ENCODE results near the gene RPH3AL. TPM values are rescaled to one million over a fixed set of nuclear protein-coding genes. Genes with fewer than 3 reads are reported as not detected.

RPH3AL gene
- total RNA-seq, 4 donors from 2014 or later, result 13.0 to 49.2 (median 26.9) TPM

DNA sequence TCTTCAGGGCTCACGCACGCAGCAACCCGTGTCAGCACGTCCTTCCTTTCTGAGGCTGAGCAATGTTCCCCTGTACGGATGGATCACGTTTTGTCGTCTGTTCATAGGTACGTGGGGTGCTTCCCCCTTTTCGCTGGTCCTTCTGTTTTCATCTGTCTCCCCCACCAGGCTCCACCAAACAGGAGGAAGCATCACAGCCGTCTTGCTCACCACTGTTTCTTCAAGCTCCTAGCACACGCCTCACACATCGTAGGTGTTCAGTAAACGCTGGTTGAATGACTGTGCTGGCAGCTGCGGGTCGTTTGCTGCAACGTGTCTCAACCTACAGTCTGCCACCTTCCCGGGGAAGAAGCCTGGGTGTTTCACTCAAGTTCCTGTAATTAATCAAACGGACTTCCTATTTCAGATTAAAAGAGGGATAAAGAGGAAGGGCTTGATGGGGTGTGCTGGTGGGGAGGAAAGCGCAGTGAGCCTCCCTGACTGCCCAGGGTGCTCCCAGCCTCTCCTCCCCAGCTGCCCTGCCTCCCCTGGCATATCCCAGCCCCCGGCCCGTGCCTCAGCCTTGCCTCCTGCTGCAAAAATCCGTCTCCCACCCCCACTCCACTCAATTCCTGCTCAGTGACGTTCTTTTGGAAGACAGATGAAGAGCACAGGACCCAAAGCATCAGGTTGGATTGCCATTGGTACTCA, 94.4 kb downstream of the RPH3AL start:
- TF ChIP-seq, protein P1, sequence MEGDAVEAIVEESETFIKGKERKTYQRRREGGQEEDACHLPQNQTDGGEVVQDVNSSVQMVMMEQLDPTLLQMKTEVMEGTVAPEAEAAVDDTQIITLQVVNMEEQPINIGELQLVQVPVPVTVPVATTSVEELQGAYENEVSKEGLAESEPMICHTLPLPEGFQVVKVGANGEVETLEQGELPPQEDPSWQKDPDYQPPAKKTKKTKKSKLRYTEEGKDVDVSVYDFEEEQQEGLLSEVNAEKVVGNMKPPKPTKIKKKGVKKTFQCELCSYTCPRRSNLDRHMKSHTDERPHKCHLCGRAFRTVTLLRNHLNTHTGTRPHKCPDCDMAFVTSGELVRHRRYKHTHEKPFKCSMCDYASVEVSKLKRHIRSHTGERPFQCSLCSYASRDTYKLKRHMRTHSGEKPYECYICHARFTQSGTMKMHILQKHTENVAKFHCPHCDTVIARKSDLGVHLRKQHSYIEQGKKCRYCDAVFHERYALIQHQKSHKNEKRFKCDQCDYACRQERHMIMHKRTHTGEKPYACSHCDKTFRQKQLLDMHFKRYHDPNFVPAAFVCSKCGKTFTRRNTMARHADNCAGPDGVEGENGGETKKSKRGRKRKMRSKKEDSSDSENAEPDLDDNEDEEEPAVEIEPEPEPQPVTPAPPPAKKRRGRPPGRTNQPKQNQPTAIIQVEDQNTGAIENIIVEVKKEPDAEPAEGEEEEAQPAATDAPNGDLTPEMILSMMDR (IDR thresholded peaks at IDR 0.05; ENCODE audit: low read depth), result no peak

DNA sequence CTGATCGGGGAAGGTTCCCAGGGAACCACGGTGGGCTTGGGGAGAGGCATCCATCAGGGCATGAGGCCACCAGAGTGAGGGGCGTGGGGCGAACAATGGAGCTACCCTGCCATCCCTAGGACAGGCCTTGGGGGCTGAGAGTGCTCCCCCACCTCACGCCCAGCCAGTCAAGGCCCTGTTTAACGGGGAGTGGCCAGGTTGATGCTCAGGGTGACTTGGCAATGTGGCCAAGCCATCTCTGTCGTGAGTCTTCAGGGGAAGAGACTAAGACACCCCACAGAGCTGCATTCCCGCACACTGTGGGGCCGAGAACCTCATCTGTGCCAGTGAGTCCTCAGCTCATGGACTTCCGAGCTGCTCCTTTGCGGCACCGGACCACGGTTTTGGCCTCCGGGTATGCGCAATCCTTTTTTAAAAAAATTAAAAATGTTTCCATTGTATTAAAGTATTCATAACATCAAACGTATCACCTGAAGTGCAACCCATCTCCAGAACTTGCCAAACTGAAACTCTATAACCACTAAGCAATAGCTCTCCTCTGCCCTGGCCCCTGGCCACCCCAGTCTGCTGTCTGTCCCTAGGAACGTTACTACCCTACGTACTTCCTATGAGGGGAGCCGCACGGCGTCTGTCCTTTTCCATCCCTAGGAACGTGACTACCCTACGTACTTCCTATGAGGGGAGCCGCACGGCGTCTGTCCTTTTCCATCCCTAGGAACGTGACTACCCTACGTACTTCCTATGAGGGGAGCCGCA, 99.3 kb downstream of the RPH3AL start:
- TF ChIP-seq, protein P1 (IDR thresholded peaks at IDR 0.05; ENCODE audit: low read depth), result no peak

DNA sequence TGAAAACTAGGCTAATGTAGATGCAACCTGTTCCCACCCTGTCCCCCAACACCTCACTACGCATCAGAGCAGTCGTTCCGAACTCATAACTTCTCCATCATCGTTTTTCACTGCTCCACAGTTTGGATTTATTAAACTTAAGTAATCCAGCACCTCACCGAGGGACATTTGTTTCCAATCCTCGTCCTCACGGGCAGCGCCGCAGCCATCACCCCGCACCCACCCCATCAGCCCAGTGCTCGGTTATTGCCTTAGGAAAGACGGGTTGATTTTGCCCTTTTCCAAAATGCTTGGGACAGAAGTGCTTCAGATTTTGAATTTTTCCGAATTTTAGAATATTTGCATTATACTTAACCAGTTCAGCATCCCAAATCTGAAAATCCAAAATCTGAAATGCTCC, 100.2 kb downstream of the RPH3AL start:
- TF ChIP-seq, protein P1 (IDR thresholded peaks at IDR 0.05; ENCODE audit: low read depth), result no peak

DNA sequence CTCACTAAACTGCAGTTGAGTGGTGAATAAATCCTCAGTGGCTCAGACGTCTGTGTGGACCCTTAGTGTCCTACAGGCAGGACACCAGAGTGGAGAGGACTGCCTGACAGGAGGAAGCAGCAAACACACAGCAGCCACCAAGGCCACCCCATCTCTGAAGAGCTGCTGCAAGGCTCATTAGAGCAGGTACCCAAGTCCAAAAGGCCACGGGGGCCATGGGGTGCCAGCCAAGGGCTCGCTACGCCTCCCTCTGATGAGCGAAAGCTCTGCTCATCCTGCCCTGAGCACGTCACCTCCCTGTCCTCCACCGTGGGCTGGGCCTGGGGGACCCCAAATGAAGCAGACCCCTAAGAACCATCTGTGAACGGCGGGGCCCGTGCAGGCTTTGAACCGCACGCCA, 101.1 kb downstream of the RPH3AL start:
- TF ChIP-seq, protein P1 (IDR thresholded peaks at IDR 0.05; ENCODE audit: low read depth), result no peak

DNA sequence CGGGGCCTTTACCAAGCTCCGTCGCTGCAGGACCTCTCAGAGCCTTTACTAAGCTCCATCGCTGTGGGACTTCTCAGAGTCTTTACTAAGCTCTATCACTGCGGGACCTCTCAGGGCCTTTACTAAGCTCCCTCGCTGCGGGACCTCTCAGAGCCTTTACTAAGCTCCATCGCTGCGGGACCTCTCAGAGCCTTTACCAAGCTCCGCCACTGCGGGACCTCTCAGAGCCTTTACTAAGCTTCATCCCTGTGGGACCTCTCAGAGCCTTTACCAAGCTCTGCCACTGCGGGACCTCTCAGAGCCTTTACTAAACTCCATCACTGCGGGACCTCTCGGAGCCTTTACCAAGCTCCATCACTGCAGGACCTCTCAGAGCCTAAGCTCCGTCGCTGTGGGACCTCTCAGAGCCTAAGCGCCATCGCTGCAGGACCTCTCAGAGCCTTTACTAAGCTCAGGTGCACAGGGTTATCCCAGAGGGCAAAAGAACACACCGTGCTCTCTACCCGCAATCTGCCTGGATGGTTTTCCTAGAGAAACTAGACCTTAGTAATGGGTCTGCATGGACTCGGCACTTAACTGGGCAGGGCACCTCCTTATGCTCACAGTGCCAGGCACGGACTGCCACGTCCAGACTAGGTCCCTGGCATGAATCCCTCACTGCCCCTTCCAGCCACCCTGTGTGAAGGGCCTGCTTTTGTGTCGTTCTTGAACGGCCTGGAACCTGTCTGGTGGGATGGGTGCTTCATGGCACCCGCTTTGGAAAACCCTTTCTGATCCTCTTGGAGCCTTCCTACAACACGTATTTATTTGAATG, 101.9 kb downstream of the RPH3AL start:
- TF ChIP-seq, protein P1 (IDR thresholded peaks at IDR 0.05; ENCODE audit: low read depth), result no peak

DNA sequence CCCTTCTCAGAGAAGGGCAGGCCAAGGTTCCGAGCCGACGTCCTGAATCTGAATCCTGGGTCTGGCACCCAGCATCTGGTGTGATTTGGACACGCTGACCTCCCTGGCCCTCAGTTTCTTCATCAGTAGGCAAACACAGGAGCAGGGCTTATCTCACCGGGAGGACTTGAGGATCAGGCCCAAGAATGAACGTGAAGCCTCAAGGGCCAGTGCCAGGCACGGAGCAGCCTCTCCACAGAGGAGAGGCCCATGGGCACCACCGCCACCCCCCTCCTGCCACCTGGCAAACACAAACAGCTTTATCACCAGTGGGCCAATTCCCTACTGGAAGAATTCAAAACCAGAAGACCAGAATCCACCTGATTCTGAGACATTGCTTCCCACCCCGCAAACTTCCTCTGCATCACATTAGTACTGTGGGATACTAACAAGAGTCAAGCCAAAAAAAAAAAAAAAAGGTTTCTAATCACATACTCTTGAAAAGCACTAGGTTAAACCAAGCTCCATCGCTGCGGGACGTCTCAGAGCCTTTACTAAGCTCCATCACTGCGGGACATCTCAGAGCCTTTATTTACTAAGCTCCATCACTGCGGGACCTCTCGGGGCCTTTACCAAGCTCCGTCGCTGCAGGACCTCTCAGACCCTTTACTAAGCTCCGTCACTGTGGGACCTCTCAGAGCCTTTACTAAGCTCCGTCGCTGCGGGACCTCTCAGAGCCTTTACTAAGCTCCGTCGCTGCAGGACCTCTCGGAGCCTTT, 103.2 kb downstream of the RPH3AL start:
- TF ChIP-seq, protein P1 (IDR thresholded peaks at IDR 0.05; ENCODE audit: low read depth), result no peak
